GM19397 (cell line): ENCODE data around the gene ARHGEF25.
"Not testable (repeated sequence)": the region's sequence is repeated elsewhere in the genome, so short reads cannot be mapped to it uniquely, and the experiment has no call there.

ENCODE experiments used
- ATAC-seq: cut with Tn5 transposase; IDR thresholded peaks from one replicate; pipeline ENCODE4 v1.9.1; 2021; ENCODE audit warnings: mild to moderate bottlenecking, moderate library complexity; ENCODE audit not compliant: unreplicated experiment

ARHGEF25 gene

DNA sequence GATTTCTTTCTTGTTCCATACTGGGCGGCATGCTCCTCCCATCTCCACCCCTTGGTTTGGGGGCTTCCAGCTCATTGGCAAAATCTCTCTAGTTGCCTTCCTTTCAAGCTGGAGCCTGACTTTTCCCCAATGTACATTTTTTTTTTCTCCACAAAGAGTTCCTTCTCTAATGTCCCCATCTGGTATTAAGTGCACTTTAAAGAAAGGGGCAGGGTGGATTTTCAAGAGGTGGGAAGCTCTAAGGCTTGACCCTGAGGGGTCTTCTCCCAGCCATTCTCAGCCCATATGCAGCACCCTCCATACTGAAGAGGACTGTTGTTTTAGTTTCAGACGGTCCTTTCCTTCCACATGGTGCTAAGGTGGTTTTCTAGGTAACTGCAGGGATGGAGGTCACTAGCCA is 26.1 kb upstream of the ARHGEF25 start:
- no peak for ATAC-seq

GRCh38 chr12:57586128-57586527 is 25.1 kb upstream of the ARHGEF25 start:
- no peak for ATAC-seq

- no peak for ATAC-seq
These were observed 24.3 kb upstream of the ARHGEF25 start for GRCh38 chr12:57586832-57587429.

- ATAC-seq: not testable (repeated sequence)
These were observed 22.2 kb upstream of the ARHGEF25 start for GRCh38 chr12:57588951-57589610.

- ATAC-seq: no peak
These were observed 20.8 kb upstream of the ARHGEF25 start for GRCh38 chr12:57590479-57590863.

DNA sequence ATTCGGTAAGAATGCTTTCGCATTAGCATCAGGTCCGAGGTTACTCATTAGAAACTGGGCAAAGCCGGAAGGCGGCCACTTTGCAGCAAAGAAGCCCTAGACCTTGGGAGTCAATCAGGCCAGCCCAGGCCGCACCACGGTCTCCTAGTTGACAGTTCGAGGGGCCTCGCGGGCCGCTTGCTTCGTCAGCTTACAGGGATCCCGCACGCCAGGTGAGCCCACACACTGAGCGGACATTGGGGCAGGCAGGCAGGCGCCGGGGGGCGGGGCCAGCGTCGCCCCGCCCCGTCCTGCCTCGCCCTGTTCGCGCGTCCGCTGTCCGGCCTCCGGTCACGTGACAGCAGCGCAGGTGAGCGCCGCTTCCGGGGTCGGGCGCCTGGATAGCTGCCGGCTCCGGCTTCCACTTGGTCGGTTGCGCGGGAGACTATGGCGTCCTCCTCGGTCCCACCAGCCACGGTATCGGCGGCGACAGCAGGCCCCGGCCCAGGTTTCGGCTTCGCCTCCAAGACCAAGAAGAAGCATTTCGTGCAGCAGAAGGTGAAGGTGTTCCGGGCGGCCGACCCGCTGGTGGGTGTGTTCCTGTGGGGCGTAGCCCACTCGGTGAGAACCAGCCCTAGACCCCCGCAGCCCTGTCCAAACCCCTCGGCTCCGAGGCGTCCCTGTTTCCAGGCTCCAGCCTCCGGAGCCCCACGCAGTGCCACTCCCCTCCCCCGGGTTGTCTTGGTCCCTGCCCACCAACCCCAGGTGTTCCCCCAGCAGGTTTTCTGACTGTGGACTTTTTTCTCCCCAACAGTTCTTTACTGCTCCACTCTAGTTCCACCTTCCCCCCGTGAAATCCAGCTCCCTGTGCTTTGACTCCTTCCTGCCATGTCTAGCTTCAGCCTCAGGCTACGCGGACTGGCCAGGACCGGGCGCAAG is 20.1 kb upstream of the ARHGEF25 start, which contains the start of gene PIP4K2C:
Gene PIP4K2C (plus strand): TSS at position 329 of the 918 bp plus-strand sequence. CDS start 98 bp downstream, at position 427.
- ATAC-seq: peak; percentile 97

- ATAC-seq: no peak
These were observed 19.4 kb upstream of the ARHGEF25 start for GRCh38 chr12:57591782-57592325.

DNA sequence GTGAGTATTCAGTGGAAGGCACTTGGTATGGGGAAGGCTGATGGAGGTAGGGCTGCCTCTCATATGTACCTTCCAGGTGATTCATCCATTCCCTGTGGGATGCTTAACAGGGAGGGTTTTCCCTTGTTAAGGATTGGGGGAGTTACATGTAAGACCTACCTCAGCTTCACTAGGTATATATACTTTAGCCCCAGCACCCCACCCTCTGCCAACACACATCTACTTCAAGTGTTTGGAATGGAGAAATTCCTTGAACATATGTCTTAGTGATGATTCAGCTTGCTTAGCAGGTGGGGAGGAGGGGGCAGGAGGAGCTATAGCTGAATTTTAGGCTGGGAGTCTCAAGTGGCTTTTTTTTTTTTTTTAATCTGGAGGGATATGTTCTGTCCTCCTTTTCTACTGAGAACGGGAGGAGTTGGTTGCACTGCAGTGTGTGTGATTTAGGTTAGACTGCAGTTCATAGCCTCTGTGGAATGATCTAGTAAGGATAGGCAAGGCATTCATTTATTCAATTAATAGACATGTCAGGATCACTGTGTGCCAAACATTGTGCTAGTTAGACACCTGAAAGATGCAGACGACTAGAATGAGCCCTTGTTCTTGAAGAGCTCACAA is 18.6 kb upstream of the ARHGEF25 start:
- ATAC-seq: no peak

GRCh38 chr12:57593187-57593586 is 18.0 kb upstream of the ARHGEF25 start:
- no peak for ATAC-seq

GRCh38 chr12:57600395-57600794 is 10.8 kb upstream of the ARHGEF25 start:
- no peak for ATAC-seq

DNA sequence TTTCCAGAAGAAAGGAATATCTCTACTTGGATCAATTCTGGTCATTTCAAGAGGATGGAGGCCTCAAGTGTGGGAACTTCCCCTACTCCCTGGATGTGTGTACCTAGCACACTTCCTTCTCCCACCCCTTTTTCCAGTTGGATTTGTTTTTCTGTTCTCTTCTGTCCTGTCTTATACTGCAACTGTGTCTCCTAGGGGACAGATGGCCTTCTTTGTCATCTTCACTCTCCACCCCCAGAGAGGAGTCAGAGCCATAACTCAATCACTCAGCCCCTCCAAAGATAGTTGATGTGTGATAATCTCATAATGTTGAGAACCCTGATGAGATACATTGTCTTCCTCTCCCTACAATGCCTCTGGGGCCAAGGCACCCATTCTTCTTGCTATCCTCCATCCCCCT is 8.7 kb upstream of the ARHGEF25 start:
- no peak for ATAC-seq

- ATAC-seq: no peak
These were observed 7.9 kb upstream of the ARHGEF25 start for GRCh38 chr12:57603324-57603723.

DNA sequence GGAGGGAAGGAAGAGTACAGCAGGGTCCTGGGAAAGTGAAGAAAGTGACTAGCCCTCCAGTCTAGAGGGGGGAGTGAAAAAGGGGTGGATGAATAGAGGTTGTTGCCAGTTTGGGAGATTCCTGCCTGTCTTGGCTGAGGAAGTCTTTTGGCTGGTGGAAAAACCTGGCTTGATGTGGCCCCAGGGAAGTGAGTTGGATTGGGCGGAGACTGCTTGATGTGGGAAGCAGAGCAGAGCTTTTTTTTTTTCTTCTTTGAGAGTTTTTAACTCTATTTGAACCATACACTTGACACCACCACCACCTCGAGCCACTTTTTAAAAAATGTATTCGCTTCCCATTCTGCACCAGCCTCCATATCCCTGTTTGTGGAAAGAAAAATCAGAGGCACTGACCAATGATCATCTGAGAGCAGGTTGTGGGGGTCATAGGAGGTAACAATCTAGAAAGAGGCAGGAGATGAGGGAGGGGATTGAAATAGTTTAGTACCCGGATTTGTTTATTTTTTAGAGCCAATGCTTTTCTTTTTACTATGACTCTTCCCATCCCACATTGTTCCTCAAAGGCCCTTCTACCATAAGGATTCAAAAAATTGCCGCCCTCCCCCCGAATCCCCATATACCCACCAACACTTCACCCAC is 7.3 kb upstream of the ARHGEF25 start:
- no peak for ATAC-seq

- peak; percentile 47 for ATAC-seq
These were observed 6.7 kb upstream of the ARHGEF25 start, which contains the start of gene DTX3 for GRCh38 chr12:57604454-57604991. DTX3 (plus strand) TSS chr12:57604824; CDS start chr12:57606518, 1,694 bp downstream.

GRCh38 chr12:57604992-57605810 is 6.0 kb upstream of the ARHGEF25 start:
- ATAC-seq: peak; percentile 22

- ATAC-seq: no peak
These were observed 5.4 kb upstream of the ARHGEF25 start for GRCh38 chr12:57605811-57606311.

- no peak for ATAC-seq
These were observed 4.8 kb upstream of the ARHGEF25 start for GRCh38 chr12:57606399-57606798.

DNA sequence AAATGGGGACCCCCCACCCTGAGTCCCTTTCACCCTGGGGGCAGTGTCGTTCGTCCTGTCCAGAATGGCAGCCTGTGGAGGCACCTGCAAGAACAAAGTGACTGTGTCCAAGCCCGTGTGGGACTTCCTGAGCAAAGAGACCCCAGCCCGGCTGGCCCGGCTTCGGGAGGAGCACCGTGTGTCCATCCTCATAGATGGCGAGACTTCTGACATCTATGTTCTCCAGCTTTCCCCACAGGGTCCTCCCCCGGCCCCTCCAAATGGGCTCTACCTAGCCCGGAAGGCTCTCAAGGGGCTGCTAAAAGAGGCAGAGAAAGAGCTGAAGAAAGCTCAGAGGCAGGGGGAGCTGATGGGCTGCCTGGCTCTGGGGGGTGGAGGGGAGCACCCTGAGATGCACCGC is 4.4 kb upstream of the ARHGEF25 start:
- no peak for ATAC-seq
